Measurements from ENCODE around the gene CKAP2.

DNA sequence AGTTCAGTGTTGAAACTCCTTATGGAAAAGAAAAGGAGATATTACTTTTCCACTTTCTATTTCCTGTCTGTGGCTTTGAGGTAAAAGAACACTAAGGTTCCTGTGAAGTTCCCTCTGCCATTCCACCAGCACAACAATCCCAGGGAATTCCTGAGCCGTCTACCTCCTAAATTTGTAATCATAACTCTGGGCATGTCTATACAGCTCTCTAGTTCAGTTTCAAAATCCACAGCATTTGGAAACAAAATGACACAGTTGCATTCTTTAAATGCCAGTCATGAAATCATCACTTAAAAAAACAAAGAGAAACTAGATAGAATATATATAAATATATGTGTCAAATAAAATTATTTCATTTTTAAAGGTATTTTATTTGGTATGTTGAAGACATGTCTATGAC is 40.3 kb upstream of the CKAP2 start:
- TF ChIP-seq, protein P1, sequence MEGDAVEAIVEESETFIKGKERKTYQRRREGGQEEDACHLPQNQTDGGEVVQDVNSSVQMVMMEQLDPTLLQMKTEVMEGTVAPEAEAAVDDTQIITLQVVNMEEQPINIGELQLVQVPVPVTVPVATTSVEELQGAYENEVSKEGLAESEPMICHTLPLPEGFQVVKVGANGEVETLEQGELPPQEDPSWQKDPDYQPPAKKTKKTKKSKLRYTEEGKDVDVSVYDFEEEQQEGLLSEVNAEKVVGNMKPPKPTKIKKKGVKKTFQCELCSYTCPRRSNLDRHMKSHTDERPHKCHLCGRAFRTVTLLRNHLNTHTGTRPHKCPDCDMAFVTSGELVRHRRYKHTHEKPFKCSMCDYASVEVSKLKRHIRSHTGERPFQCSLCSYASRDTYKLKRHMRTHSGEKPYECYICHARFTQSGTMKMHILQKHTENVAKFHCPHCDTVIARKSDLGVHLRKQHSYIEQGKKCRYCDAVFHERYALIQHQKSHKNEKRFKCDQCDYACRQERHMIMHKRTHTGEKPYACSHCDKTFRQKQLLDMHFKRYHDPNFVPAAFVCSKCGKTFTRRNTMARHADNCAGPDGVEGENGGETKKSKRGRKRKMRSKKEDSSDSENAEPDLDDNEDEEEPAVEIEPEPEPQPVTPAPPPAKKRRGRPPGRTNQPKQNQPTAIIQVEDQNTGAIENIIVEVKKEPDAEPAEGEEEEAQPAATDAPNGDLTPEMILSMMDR (IDR thresholded peaks at IDR 0.05), result no peak
- TF ChIP-seq POLR2AphosphoS5 (IDR thresholded peaks at IDR 0.05) (no peak), POLR2A (IDR thresholded peaks at IDR 0.05) (no peak)
